Stimulated activated CD4-positive, alpha-beta T cell treated with anti-CD3 and anti-CD28 coated beads, Interleukin-12 subunit alpha, Interleukin-12 subunit beta, amount 100 ng/mL, for 4 hours (primary cell): ENCODE measurements around the gene ENGASE.

Source experiments
- DNase-seq: peaks from one replicate; pipeline ENCODE4 v3.0.0-alpha.2; 2020

The ENGASE gene

GRCh38 chr17:79039886-79040285 lies 34.7 kb upstream of the ENGASE start:
- no peak for DNase-seq

DNA sequence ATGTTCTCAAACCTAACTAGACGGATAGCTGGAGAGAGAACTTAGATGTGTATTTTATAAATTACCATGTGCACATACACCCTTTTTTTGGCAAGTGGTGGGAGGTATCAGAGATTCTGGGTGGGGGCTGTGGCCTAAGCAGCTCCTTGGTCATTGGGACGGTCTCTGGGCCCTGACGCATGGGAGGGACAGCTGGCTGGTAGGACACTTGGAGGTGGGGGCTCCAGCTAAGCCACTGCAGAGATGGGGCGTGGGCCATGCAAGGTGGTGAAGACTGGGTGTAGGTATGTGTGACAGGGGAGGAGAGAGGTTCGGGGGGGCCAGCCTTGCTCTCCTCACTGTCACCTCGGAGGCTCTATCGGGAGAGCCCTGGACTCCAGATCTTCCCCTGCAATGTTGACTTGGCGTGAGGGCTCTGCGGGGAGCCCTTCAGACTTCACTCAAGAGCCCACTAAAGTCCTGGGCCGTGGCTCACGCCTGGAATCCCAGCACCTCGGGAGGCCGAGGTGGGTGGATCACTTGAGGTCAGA lies 33.5 kb upstream of the ENGASE start:
- DNase-seq: no peak

GRCh38 chr17:79041723-79042420 lies 32.8 kb upstream of the ENGASE start:
- DNase-seq: no peak

DNA sequence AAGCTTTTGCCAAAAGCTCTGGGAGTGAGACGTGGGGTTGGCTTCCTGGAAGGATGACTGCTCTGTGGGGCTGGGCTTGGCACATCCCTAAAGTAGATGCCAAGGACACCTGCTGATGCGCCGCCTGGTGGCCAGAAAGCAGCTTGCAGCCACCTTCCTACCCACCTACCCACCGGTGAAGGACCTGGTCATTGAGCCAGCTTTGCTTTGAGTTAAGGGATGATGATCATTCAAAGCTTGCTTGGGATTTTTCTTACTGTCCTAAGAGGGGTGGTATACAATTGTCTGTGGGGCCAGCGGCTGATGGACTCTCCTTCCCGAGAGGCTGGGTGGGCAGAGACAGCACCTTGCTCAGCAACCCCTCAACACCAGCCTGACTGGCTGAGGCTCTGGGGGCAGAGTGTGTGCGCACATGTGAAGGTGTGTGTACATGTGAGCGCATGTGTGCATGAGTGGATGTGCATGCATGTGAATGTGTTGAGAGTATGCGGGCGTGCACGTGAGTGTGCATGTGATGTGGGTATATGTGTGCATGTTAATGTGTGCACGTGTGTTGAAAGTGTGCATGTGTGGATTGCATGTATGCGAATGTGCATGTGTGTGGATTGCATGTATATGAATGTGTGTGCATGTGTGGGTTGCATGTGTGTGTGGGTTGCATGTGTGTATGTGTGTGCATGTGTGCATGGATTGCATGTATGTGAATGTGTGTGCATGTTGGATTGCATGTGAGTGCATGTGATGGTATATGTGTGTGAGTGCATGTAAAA lies 32.0 kb upstream of the ENGASE start:
- DNase-seq: peak; percentile 70

DNA sequence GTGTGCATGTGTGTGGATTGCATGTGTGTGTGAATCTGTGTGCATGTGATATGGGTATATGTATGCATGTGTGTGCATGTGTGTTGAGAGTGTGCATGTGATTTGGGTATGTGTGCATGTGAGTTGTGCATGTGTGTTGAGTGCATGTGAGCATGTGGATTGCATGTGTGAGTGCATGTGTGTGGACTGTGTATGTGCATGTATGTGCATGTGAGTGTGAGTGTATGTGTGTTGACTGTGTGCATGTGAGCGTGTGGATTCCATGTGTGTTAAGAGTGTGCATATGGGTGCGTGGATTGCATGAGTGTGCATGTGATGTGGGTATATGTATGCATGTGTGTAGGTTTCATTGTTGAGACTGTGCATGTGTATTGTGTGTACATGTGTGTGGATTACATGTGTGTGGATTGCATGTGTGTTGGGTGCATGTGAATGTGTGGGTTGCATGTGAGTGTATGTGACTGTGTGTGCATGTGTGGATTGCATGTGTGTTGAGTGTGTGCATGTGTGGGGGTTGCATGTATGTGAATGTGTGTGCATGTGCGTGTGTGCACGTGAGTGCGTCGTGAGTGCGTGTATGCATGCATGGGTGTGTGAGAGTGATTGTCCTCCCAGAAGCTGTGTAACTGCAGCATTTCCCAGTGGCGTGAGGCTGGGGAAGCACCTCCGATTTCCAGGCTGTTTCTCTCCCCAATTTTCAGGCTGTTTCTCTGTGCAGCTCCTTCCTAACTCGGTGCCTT lies 31.3 kb upstream of the ENGASE start:
- no peak for DNase-seq

GRCh38 chr17:79043931-79044320 lies 30.7 kb upstream of the ENGASE start:
- no peak for DNase-seq

DNA sequence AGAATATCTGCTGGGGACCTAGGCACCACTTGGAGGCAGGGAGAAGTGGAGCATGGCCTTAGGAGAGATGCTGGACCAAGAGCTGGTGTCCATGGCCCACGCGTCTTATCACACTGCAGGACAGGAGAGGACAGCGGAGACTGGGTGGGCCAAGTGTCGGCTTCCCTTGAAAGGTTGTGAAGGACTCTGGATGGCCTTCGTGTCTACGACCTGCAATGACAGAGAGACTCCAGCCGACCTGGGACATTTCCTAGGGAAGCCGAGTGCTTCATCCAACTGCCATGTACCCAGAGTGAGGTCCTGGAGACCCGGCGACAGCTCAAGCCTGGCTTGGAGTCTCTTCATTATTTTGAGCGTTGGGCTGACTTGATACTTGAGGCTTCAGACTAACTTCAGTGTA lies 30.2 kb upstream of the ENGASE start:
- no peak for DNase-seq

DNA sequence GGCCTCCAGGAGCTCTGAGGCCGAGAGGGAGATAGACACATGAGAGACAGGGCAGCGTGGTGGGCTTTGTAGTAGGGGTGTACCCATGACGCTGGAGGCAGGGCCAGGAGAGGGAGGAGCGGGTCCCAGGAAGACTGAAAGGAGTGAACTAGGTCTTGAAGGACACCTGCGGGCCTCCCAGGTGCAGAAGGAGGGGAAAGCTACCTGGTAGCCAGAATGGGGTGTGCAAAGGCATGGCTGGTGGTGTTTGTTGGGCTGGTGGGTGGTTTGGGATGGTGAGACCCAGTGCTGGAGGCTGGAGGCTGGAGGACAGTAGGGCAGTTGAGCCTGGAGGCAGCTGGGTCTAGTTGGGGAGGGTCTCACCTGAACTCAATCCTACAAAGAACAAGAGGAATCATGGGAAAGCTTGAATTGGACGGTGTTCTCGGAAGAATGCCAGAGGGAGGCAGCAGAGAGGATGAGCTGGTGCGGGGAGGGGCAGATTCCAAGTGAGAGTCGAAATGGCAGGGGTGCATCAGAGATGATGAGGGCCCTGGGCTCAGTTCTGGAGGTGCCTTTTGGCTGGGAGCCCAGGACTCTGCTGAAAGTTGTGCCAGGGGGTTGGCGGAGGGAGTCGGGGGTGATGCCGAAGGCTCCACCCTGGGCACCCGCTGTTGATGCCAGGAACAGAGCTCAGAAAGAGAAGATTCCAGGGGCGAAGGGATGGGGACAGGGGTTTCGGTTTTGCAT lies 29.5 kb upstream of the ENGASE start:
- DNase-seq: no peak

- DNase-seq: peak; percentile 62
Measured at GRCh38 chr17:79045842-79046196, 28.8 kb upstream of the ENGASE start.

DNA sequence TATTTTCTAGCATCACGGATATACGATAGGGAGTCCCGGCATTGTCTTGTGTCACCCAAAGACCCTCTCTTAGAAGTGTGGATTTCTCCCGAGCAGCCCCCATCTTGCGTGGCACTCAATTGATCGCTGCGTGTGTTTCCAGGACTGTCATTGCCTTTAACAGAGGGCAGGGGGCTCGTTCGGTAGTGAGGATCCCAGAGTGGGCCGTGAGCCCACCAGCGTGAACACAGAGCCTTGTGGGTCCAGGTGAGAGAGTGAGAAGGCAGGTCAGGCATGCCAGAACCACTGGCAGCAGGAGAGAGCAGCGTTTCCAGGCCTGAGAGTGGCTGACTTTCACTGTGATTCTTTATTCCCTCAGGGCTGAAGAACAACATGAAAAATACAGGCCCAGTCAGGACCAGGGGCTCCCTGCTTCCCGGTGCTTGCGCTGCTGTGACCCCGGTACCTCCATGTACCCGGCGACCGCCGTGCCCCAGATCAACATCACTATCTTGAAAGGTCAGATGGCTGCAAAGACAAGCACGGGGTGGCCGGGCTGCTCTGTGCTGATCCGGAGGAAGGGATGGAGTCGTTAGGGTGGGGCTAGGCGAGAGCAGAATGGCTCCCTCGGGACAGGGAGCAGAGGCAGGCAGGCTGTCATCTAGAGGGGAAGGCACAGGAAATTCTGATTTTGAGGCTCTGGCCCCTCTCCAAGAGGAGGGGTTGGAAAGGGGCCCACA lies 28.3 kb upstream of the ENGASE start:
- DNase-seq: no peak

DNA sequence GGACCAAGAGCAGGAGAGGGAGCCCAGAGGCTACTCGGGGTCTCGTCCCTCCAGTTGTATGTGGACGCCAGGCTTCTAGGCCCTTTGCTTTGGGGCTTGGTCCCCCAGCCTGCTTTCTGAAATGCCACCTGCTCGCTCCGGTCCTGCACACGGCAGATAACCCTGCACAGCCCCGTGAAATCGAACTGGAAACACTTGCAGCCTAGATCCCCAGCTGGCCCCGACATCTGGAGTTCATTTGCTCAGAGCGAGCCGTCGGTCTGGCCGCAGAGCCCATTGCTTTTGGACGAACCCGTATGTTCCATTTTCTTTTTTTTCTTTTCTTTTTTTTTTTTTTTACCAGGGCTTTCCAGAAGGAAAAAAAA lies 27.7 kb upstream of the ENGASE start:
- no peak for DNase-seq

DNA sequence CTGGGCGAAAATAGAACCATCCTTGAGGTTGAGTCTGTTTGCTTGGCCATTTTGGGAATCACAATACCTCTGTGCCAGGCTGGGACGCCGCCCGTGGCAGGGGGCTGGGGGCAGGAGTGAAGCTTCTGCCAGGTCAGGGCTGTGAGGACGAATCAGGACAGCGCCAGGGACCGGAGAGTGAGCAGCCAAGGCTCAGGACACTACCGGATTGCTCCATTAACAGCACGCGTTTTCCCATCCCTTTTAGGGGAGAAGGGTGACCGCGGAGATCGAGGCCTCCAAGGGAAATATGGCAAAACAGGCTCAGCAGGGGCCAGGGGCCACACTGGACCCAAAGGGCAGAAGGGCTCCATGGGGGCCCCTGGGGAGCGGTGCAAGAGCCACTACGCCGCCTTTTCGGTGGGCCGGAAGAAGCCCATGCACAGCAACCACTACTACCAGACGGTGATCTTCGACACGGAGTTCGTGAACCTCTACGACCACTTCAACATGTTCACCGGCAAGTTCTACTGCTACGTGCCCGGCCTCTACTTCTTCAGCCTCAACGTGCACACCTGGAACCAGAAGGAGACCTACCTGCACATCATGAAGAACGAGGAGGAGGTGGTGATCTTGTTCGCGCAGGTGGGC lies 27.2 kb upstream of the ENGASE start:
- no peak for DNase-seq

GRCh38 chr17:79047923-79048825 lies 26.4 kb upstream of the ENGASE start:
- no peak for DNase-seq

DNA sequence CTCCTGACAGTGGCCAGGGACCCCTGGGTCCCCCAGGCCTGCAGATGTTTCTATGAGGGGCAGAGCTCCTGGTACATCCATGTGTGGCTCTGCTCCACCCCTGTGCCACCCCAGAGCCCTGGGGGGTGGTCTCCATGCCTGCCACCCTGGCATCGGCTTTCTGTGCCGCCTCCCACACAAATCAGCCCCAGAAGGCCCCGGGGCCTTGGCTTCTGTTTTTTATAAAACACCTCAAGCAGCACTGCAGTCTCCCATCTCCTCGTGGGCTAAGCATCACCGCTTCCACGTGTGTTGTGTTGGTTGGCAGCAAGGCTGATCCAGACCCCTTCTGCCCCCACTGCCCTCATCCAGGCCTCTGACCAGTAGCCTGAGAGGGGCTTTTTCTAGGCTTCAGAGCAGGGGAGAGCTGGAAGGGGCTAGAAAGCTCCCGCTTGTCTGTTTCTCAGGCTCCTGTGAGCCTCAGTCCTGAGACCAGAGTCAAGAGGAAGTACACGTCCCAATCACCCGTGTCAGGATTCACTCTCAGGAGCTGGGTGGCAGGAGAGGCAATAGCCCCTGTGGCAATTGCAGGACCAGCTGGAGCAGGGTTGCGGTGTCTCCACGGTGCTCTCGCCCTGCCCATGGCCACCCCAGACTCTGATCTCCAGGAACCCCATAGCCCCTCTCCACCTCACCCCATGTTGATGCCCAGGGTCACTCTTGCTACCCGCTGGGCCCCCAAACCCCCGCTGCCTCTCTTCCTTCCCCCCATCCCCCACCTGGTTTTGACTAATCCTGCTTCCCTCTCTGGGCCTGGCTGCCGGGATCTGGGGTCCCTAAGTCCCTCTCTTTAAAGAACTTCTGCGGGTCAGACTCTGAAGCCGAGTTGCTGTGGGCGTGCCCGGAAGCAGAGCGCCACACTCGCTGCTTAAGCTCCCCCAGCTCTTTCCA lies 25.5 kb upstream of the ENGASE start:
- no peak for DNase-seq

DNA sequence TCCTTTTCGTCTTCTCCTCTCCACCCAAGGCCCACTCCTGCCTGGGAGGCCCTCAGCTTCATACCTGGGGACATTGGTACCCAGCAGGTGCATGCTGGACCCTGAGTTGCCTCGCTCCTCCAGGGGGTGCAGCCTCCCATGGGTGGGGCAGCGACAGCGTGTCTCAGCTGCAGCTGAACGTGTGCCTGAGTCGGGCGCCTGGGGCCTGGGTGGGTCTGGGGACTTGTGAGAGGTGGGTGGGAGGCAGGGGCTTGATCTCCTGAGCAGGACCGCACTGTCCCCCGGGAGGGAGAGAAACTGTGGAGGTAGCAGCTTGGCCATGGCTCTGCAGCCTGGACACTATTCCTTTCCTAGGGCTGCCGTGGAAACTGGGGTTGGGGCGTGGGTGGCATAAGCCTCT lies 24.8 kb upstream of the ENGASE start:
- no peak for DNase-seq

- no peak for DNase-seq
Measured at GRCh38 chr17:79050551-79050950, 24.1 kb upstream of the ENGASE start.

DNA sequence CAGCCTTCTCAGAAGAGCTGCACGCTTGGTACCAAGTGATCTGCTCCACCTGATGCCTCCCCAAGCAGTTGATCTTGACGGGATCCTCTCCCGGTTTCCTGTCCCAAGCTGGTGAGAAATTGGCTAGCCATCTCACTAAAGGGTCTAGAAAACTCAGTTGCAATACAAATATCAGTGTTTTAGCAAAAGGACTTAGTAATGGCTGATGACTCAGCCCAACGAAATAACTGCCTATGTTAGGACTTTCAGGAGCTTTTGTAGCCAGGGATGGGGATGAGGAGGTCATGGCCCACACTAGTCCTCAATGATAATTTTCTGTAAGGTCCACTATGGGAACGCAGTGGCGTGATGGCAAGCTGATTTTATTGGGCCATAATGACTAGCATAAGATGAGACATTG lies 23.3 kb upstream of the ENGASE start:
- DNase-seq: no peak

- no peak for DNase-seq
Measured at GRCh38 chr17:79052131-79052530, 22.5 kb upstream of the ENGASE start.

DNA sequence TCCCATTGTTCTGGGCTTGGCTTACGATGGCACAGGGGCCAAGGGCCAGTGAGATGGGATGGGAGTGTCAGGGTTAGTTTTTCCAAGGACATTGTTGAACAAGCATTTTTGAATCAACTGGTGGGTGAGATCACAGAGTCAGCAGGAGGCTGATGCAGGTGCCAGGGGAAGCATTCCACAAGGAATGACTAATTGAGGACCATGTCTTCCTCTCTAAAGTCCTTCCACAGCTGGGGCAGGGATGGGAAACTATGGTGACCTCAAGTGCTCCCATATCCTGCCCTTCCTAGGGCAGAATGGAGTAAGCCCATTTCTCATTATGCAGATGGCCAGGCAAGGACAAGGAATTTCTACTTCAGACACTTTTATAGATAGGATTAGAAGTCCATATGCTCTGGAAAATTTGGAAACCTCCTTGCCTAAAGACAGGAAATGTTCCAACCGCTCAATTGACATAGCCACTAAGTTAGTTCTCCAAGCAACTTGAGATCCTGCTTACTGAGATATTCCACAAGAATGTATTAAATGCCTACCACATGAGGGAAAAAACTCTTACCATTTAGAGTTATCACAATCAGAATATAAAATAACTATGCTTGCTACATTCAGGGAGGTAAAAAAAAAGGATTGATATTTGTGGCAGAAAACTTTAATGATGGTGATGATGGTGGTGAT lies 21.2 kb upstream of the ENGASE start:
- no peak for DNase-seq
